K562 (cell line): ENCODE data around the gene SLC39A5. TPM values are rescaled to one million over a fixed set of nuclear protein-coding genes. Genes with fewer than 3 reads are reported as not detected.
A peak's percentile ranks its signal among the peaks of the same experiment; 100 is the strongest.

ENCODE experiments used
- CXXC5 ChIP-seq: fragments of 250-450 bp; sonication (Bioruptor Pico); IDR thresholded peaks from 2 replicates; pipeline ENCODE4 v1.8.0; 2022; ENCODE audit warnings: inconsistent platforms, mild to moderate bottlenecking, moderate library complexity
- GABPB1 ChIP-seq: sonication (generic); formaldehyde crosslinking; IDR thresholded peaks from 2 replicates; pipeline ENCODE4 v1.8.0; 2022; ENCODE audit warnings: mild to moderate bottlenecking, missing genetic modification reagents
- ILK ChIP-seq: fragments of 450-650 bp; IDR thresholded peaks from 2 replicates; pipeline ENCODE4 v1.6.1; 2016; ENCODE audit warnings: missing genetic modification characterization, low read depth, mild to moderate bottlenecking, missing compliant biosample characterization, moderate library complexity, borderline replicate concordance
- KLF6 ChIP-seq: fragments of 250-450 bp; sonication (Bioruptor Pico); IDR thresholded peaks from 2 replicates; pipeline ENCODE4 v1.4.0; 2020; ENCODE audit warnings: mild to moderate bottlenecking, moderate library complexity, borderline replicate concordance
- NBN ChIP-seq: fragments of 450-650 bp; IDR thresholded peaks from 2 replicates; pipeline ENCODE4 v1.6.1; 2016; ENCODE audit warnings: low read depth, mild to moderate bottlenecking
- RAD21 ChIP-seq, 2 experiments: fragments of 250-450 bp in 1 of 2; fragments of 450-650 bp in 1 of 2; sonication (Bioruptor Pico) in 1 of 2; formaldehyde crosslinking in 1 of 2; IDR thresholded peaks in 1 of 2; conservative IDR thresholded peaks in 1 of 2; 2 replicates each; pipeline versions ENCODE4 v1.4.0 to v1.8.0; 2020 to 2022; ENCODE audit warnings: mild to moderate bottlenecking in 2 of 2, moderate library complexity in 1 of 2
- RBFOX2 ChIP-seq: fragments of 200-400 bp; formaldehyde crosslinking; IDR thresholded peaks from 2 replicates; pipeline ENCODE4 v1.6.1; 2017; ENCODE audit warnings: low read depth, mild to moderate bottlenecking, low read length, moderate library complexity
- SNRNP70 ChIP-seq: fragments of 200-400 bp; formaldehyde crosslinking; optimal IDR thresholded peaks from 2 replicates; pipeline ENCODE3; 2017; ENCODE audit warnings: low read depth, low read length
- SRF ChIP-seq, 2 experiments: fragments of 250-450, 450-650 bp in 1 of 2; sonication (Bioruptor Pico) in 1 of 2; sonication (generic) in 1 of 2; formaldehyde crosslinking; IDR thresholded peaks; 2 replicates each; pipeline versions ENCODE4 v1.5.0 to v1.5.1; 2020 to 2022; ENCODE audit warnings: mild to moderate bottlenecking in 1 of 2, missing genetic modification reagents in 1 of 2
- TAF7 ChIP-seq: fragments of 450-650 bp; IDR thresholded peaks from 2 replicates; pipeline ENCODE4 v1.6.1; 2016; ENCODE audit warnings: missing genetic modification characterization, missing compliant biosample characterization
- VEZF1 ChIP-seq: fragments of 200-800 bp; sonication (Bioruptor generic); IDR thresholded peaks from 2 replicates; pipeline ENCODE4 v1.6.1; 2017; ENCODE audit warnings: missing genetic modification characterization, missing compliant biosample characterization
- ZFP36 ChIP-seq: fragments of 150-350 bp; IDR thresholded peaks from 2 replicates; pipeline ENCODE4 v1.6.1; 2018; ENCODE audit warnings: low read length, low read depth; ENCODE audit not compliant: partially characterized antibody
- ZNF318 ChIP-seq, 2 experiments: fragments of 450-650 bp; IDR thresholded peaks; 2 replicates each; pipeline ENCODE4 v1.6.1; 2016; ENCODE audit warnings: mild to moderate bottlenecking in 2 of 2, borderline replicate concordance in 1 of 2, low read depth in 1 of 2, moderate library complexity in 1 of 2
- ZNF444 ChIP-seq: fragments of 250-450 bp; sonication (Bioruptor Pico); IDR thresholded peaks from 2 replicates; pipeline ENCODE4 v1.4.0; 2020; ENCODE audit warnings: mild to moderate bottlenecking, moderate library complexity
- ZNF512 ChIP-seq: IDR thresholded peaks from 2 replicates; pipeline ENCODE4 v1.6.1; 2016; ENCODE audit warnings: missing genetic modification characterization, missing compliant biosample characterization
- ZNF696 ChIP-seq: fragments of 250-450 bp; sonication (Bioruptor Pico); conservative IDR thresholded peaks from 2 replicates; pipeline ENCODE4 v1.4.0; 2020; ENCODE audit warnings: mild to moderate bottlenecking, moderate library complexity
- polyA plus RNA-seq, 8 experiments: library from polyadenylated mRNA; depleted of rRNA in 4 of 8; stranded (reverse) in 5 of 8; unstranded in 3 of 8; fragments of >200 nt; fragmentation: Nextera tagmentation in 2 of 8; fragmentation: Illumina TruSeq in 1 of 8; extraction: Ambion mirVana in 2 of 8; extraction: Trizol in 1 of 8; gene quantifications; 2 replicates each; pipeline versions ENCODE4 v1.2.1 to v1.2.3, GENCODE V29; 2011 to 2014; ENCODE audit warnings: inconsistent platforms in 1 of 8, missing spikeins in 1 of 8
- total RNA-seq, 7 experiments: library from RNA; depleted of rRNA in 6 of 7; stranded (reverse); fragments of >200 nt in 6 of 7; fragmentation: Illumina TruSeq in 2 of 7; extraction: Trizol in 2 of 7; gene quantifications; 2 replicates each; pipeline versions ENCODE4 v1.2.1 to v1.2.3, GENCODE V29; 2011 to 2021; ENCODE audit warnings: low replicate concordance in 1 of 7

Gene SLC39A5
- total and polyA plus RNA-seq, 9 of the 15 experiments (the other 6 are each of a cell fraction or from before 2014, with no cell fraction given) = 0.08 to 0.10 TPM; not detected in 7

GRCh38 chr12:56258068-56258819 lies 28.4 kb downstream of the SLC39A5 start, which contains the start of gene ANKRD52 (continued):
- TF ChIP-seq TAF7 (tag) = no peak
- peak; percentile 82 for TF ChIP-seq CXXC5
- TF ChIP-seq ZNF512 (tag) = no peak
- TF ChIP-seq SRF (CRISPR knock-in tag; IDR thresholded peaks at IDR 0.05) = no peak
- TF ChIP-seq GABPB1 (CRISPR knock-in tag) = peak; percentile 51; the same call in 1 of the 2 replicates
- no peak for TF ChIP-seq ILK
- peak; percentile 81 for TF ChIP-seq VEZF1 (CRISPR knock-in tag)
- no peak for TF ChIP-seq ZNF696 (CRISPR knock-in tag)
- TF ChIP-seq ZNF444 (CRISPR knock-in tag) = no peak
- TF ChIP-seq NBN = no peak
- TF ChIP-seq ZFP36 = no peak
- peak; percentile 51 to 53 for TF ChIP-seq RAD21 (CRISPR knock-in tag; conservative IDR thresholded peaks at IDR 0.05 in 1 of 2, IDR thresholded peaks at IDR 0.05 in 1 of 2)
- TF ChIP-seq SNRNP70 = no peak
- TF ChIP-seq RBFOX2 = peak; percentile 69
- TF ChIP-seq ZNF318 (IDR thresholded peaks at IDR 0.05; ENCODE audit: borderline replicate concordance in 1 of 2, low read depth in 1 of 2) = no peak
- TF ChIP-seq KLF6 (CRISPR knock-in tag) = no peak
